Measurements from ENCODE around the gene SFSWAP.

- TF ChIP-seq PPARA (CRISPR knock-in tag; IDR thresholded peaks at IDR 0.05; ENCODE audit: borderline replicate concordance): no peak
- TF ChIP-seq RARB (CRISPR knock-in tag; IDR thresholded peaks at IDR 0.05): no peak
- TF ChIP-seq TOX (CRISPR knock-in tag; IDR thresholded peaks at IDR 0.05; ENCODE audit: borderline replicate concordance): no peak
- no peak for TF ChIP-seq BACH2 (CRISPR knock-in tag; IDR thresholded peaks at IDR 0.05; ENCODE audit: borderline replicate concordance)
- no peak for TF ChIP-seq ZFP3 (CRISPR knock-in tag; IDR thresholded peaks at IDR 0.05)
- TF ChIP-seq, protein P1, sequence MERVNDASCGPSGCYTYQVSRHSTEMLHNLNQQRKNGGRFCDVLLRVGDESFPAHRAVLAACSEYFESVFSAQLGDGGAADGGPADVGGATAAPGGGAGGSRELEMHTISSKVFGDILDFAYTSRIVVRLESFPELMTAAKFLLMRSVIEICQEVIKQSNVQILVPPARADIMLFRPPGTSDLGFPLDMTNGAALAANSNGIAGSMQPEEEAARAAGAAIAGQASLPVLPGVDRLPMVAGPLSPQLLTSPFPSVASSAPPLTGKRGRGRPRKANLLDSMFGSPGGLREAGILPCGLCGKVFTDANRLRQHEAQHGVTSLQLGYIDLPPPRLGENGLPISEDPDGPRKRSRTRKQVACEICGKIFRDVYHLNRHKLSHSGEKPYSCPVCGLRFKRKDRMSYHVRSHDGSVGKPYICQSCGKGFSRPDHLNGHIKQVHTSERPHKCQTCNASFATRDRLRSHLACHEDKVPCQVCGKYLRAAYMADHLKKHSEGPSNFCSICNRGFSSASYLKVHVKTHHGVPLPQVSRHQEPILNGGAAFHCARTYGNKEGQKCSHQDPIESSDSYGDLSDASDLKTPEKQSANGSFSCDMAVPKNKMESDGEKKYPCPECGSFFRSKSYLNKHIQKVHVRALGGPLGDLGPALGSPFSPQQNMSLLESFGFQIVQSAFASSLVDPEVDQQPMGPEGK (CRISPR knock-in tag; IDR thresholded peaks at IDR 0.05; ENCODE audit: borderline replicate concordance): no peak
- no peak for TF ChIP-seq TCF4 (CRISPR knock-in tag; IDR thresholded peaks at IDR 0.05; ENCODE audit: borderline replicate concordance)
- TF ChIP-seq ZNF565 (CRISPR knock-in tag; conservative IDR thresholded peaks at IDR 0.05; ENCODE audit: low read depth): no peak
- no peak for TF ChIP-seq POU6F1 (CRISPR knock-in tag; IDR thresholded peaks at IDR 0.05; ENCODE audit: borderline replicate concordance, low read depth)
Measured at GRCh38 chr12:131799195-131799594, 88.3 kb downstream of the SFSWAP start.

All from SK-N-SH treated with all-trans-retinoic acid at 6 μM for 48 hours (cell line).